ENCODE measurements around the gene ZNF280D.
"Not testable (repeated sequence)": the region's sequence is repeated elsewhere in the genome, so short reads cannot be mapped to it uniquely, and the experiment has no call there.

Gene ZNF280D

DNA sequence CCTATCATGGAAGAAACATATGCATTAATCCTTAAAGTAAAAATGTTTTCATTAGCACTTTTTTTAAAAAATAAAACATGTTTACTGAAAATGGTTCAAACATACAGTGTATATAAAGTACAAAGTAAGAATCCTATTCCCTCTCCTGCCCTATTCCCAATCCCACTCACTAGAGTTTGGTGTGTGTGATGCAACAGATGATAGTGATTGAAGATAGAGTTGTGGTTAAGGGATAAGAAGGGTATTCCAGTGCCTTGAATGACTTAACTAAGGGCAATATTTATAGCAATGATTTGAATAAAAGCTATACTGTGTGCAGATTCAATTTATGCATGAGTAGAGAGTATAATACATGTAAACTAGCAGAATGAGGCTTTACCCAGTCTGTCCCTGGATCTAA, 18.1 kb downstream of the ZNF280D start:
- Histone ChIP-seq H3K36me3 (no peaks in the 10 kb centered on the region), H3K4me3 (ENCODE audit: low read depth, low read length) (no peak overlapping the region), H3K4me1 (no peaks in the 10 kb centered on the region), H3K9me3 (no peaks in the 10 kb centered on the region), H3K27me3 (no peaks in the 10 kb centered on the region)
- TF ChIP-seq, protein P1, sequence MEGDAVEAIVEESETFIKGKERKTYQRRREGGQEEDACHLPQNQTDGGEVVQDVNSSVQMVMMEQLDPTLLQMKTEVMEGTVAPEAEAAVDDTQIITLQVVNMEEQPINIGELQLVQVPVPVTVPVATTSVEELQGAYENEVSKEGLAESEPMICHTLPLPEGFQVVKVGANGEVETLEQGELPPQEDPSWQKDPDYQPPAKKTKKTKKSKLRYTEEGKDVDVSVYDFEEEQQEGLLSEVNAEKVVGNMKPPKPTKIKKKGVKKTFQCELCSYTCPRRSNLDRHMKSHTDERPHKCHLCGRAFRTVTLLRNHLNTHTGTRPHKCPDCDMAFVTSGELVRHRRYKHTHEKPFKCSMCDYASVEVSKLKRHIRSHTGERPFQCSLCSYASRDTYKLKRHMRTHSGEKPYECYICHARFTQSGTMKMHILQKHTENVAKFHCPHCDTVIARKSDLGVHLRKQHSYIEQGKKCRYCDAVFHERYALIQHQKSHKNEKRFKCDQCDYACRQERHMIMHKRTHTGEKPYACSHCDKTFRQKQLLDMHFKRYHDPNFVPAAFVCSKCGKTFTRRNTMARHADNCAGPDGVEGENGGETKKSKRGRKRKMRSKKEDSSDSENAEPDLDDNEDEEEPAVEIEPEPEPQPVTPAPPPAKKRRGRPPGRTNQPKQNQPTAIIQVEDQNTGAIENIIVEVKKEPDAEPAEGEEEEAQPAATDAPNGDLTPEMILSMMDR (IDR thresholded peaks at IDR 0.05; ENCODE audit: low read depth, low read length) = no peak
- no peak for DNase-seq

DNA sequence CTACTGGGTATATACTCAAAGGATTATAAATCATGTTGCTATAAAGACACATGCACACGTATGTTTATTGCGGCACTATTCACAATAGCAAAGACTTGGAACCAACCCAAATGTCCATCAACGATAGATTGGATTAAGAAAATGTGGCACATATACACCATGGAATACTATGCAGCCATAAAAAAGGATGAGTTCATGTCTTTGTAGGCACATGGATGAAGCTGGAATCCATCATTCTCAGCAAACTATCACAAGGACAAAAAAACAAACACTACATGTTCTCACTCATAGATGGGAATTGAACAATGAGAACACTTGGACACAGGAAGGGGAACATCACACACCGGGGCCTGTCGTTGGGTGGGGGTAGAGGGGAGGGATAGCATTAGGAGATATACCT, 23.8 kb downstream of the ZNF280D start:
- not testable (repeated sequence) for DNase-seq; H3K36me3 ChIP-seq; H3K9me3 ChIP-seq; H3K27me3 ChIP-seq; H3K4me1 ChIP-seq; H3K4me3 ChIP-seq (ENCODE audit: low read depth, low read length)

- no peak for DNase-seq
Observed at GRCh38 chr15:56699743-56700142, 33.6 kb downstream of the ZNF280D start.

DNA sequence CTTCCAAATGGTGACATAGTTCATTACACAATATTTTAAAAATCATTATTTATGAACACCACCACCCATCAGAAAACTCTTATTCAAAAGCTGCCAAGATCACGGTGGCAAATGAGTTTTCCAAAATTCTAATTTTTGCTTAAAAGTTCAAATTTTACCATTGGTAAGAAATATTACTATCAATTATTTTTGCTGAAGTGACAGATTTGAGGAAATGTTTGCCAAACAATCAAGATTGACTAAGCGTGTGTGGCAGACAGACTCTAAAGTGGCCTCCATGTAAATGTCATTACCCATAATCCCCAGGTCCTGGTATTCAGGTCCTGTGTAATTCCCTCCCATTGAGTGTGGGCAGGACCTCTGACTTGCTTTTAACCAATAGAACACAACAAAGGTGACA, 35.0 kb downstream of the ZNF280D start:
- no peak overlapping the region for H3K4me3 ChIP-seq (ENCODE audit: low read depth, low read length)
- no peaks in the 10 kb centered on the region for H3K27me3 ChIP-seq
- peaks cover 25% of the 10 kb centered on the region for H3K36me3 ChIP-seq
- no peaks in the 10 kb centered on the region for H3K4me1 ChIP-seq
- DNase-seq = no peak
- no peaks in the 10 kb centered on the region for H3K9me3 ChIP-seq
- TF ChIP-seq, protein P1 (IDR thresholded peaks at IDR 0.05; ENCODE audit: low read depth, low read length) = no peak

More at GRCh38 chr15:56699743-56700142, 33.6 kb downstream of the ZNF280D start:
- no peaks in the 10 kb centered on the region for H3K4me1 ChIP-seq
- H3K9me3 ChIP-seq = no peaks in the 10 kb centered on the region
- H3K4me3 ChIP-seq (ENCODE audit: low read depth, low read length) = no peak overlapping the region
- H3K27me3 ChIP-seq = no peaks in the 10 kb centered on the region
- TF ChIP-seq, protein P1 (IDR thresholded peaks at IDR 0.05; ENCODE audit: low read depth, low read length) = no peak
- peaks cover 33% of the 10 kb centered on the region for H3K36me3 ChIP-seq

GRCh38 chr15:56693761-56694160, 39.5 kb downstream of the ZNF280D start:
- no peak for DNase-seq
- H3K4me1 ChIP-seq = no peaks in the 10 kb centered on the region
- TF ChIP-seq, protein P1 (IDR thresholded peaks at IDR 0.05; ENCODE audit: low read depth, low read length) = no peak
- H3K27me3 ChIP-seq = no peaks in the 10 kb centered on the region
- H3K9me3 ChIP-seq = no peaks in the 10 kb centered on the region
- no peak overlapping the region for H3K4me3 ChIP-seq (ENCODE audit: low read depth, low read length)
- H3K36me3 ChIP-seq = peaks cover 6% of the 10 kb centered on the region; the same call in 1 of the 2 replicates

DNA sequence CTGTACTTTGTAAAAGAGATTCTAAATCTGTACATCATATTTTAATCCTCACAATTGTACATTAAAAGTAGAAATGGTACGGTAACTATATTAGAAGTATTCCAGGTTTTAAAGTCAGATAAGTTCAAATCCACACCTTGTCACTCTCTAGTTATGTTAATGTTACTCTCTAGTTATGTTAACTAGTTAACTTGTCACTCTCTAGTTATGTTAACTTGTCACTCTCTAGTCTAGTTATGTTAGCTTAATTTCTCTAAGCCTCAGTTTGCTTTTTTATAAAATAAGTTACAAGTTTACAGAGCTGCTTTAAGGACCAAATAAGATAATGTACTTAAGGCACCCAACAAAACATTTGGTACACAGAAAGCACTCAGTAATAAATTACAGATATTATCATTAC, 42.6 kb downstream of the ZNF280D start:
- Histone ChIP-seq H3K4me1 (no peaks in the 10 kb centered on the region), H3K27me3 (no peaks in the 10 kb centered on the region), H3K9me3 (no peaks in the 10 kb centered on the region), H3K36me3 (no peaks in the 10 kb centered on the region), H3K4me3 (ENCODE audit: low read depth, low read length) (no peak overlapping the region)
- no peak for DNase-seq
- TF ChIP-seq, protein P1 (IDR thresholded peaks at IDR 0.05; ENCODE audit: low read depth, low read length) = no peak

DNA sequence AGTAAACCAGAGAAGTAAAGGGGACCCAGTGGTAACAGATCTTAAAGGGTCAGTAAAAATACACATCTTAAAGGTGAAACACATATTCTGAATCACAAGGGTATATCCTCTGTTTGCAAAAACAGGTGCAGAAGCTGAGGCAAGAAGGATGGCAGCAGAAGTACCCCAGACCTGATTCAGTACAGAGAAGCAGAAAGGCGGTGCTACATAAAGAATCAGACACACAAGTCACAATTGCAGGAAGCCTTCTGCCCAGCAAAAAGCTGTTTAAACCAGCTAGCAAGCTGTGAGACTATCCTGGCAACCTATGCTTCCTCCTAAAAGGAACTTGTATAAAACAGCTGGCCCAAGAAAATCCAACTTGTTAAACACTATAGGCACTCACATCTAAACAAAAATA, 49.4 kb downstream of the ZNF280D start:
- Histone ChIP-seq H3K4me1 (no peaks in the 10 kb centered on the region), H3K27me3 (no peaks in the 10 kb centered on the region), H3K4me3 (ENCODE audit: low read depth, low read length) (no peak overlapping the region), H3K36me3 (no peaks in the 10 kb centered on the region), H3K9me3 (no peaks in the 10 kb centered on the region)
- TF ChIP-seq, protein P1 (IDR thresholded peaks at IDR 0.05; ENCODE audit: low read depth, low read length) = no peak
- no peak for DNase-seq

All from BE2C (cell line).